H1 (cell line): ENCODE results near the gene AKAP8. TPM values are rescaled to one million over a fixed set of nuclear protein-coding genes. Genes with fewer than 3 reads are reported as not detected.
A peak's percentile ranks its signal among the peaks of the same experiment; 100 is the strongest.

Experiments
- CTCF ChIA-PET: fragments of 300-600 bp; sonication (Branson Sonifier 250); formaldehyde crosslinking; loops from one replicate; lab custom pipeline; 2021; ENCODE audit not compliant: partially characterized antibody; lab: Charles Lee
- POLR2A ChIA-PET: fragments of 300-600 bp; sonication (Branson Sonifier 250); formaldehyde crosslinking; loops from one replicate; lab custom pipeline; 2021; ENCODE audit warnings: inconsistent platforms; ENCODE audit not compliant: partially characterized antibody; lab: Charles Lee
- DNase-seq, 2 experiments: peaks; one replicate each; pipeline versions ENCODE4 v3.0.0 to v3.0.0-alpha.2; 2010 to 2022; ENCODE audit warnings: low spot score in 2 of 2, low read depth in 1 of 2, mixed read lengths in 1 of 2
- FAIRE-seq: peaks from 2 replicates; lab custom pipeline; 2011; peaks lifted over from hg19 to GRCh38; lab: Jason Lieb, UNC
- H2AFZ ChIP-seq: 2 replicates; pipeline ENCODE4 v1.8.1; 2012; ENCODE audit warnings: low read length, inconsistent platforms
- H2AK5ac ChIP-seq: 2 replicates; pipeline ENCODE4 v1.6.1; 2013; ENCODE audit warnings: low read depth, low read length
- H2BK120ac ChIP-seq: replicated peaks from 2 replicates; pipeline ENCODE3; 2013; ENCODE audit warnings: low read depth, low read length, inconsistent platforms
- H2BK12ac ChIP-seq: 2 replicates; pipeline ENCODE4 v1.6.1; 2013; ENCODE audit warnings: low read depth, low read length
- H2BK15ac ChIP-seq: 2 replicates; pipeline ENCODE4 v1.6.1; 2013; ENCODE audit warnings: low read length
- H2BK20ac ChIP-seq: 2 replicates; pipeline ENCODE4 v1.6.1; 2013; ENCODE audit warnings: low read length
- H2BK5ac ChIP-seq: 2 replicates; pipeline ENCODE4 v1.6.1; 2013; ENCODE audit warnings: low read depth, low read length
- H3K14ac ChIP-seq: 2 replicates; pipeline ENCODE4 v1.6.1; 2013; ENCODE audit warnings: inconsistent platforms; ENCODE audit not compliant: insufficient read length
- H3K18ac ChIP-seq: 2 replicates; pipeline ENCODE4 v1.6.1; 2013; ENCODE audit warnings: low read length; ENCODE audit errors: extremely low read depth
- H3K23ac ChIP-seq: 2 replicates; pipeline ENCODE4 v1.6.1; 2013; ENCODE audit warnings: inconsistent platforms; ENCODE audit not compliant: insufficient read length
- H3K23me2 ChIP-seq: 2 replicates; pipeline ENCODE4 v1.6.1; 2013; ENCODE audit warnings: low read depth, low read length
- H3K27ac ChIP-seq: 2 replicates; pipeline ENCODE4 v1.6.1; 2011; ENCODE audit warnings: low read depth, low read length, inconsistent platforms
- H3K27me3 ChIP-seq, 4 experiments: replicated peaks in 1 of 4; 1 replicate in 1 of 4; 2 replicates in 3 of 4; pipeline versions ENCODE4 v1.6.1 to v1.8.1; 2011 to 2013; ENCODE audit warnings: low read length in 3 of 4, mild to moderate bottlenecking in 3 of 4, inconsistent platforms in 2 of 4, mixed read lengths in 2 of 4, moderate library complexity in 1 of 4; ENCODE audit not compliant: control insufficient read depth in 3 of 4, insufficient read depth in 3 of 4; ENCODE audit errors: extremely low read depth in 1 of 4
- H3K36me3 ChIP-seq, 4 experiments: 2 replicates each; pipeline versions ENCODE4 v1.6.1 to v1.8.1; 2011 to 2013; ENCODE audit warnings: mild to moderate bottlenecking in 4 of 4, low read length in 3 of 4, moderate library complexity in 2 of 4, control low read depth in 1 of 4, inconsistent platforms in 1 of 4; ENCODE audit not compliant: insufficient read depth in 4 of 4, control insufficient read depth in 2 of 4
- H3K4ac ChIP-seq: replicated peaks from 2 replicates; pipeline ENCODE3; 2013; ENCODE audit warnings: low read length, low read depth, mixed read lengths, inconsistent platforms; ENCODE audit not compliant: insufficient read length
- H3K4me1 ChIP-seq, 4 experiments: replicated peaks in 1 of 4; 1 replicate in 1 of 4; 2 replicates in 3 of 4; pipeline versions ENCODE4 v1.6.1 to v1.8.1; 2011 to 2013; ENCODE audit warnings: low read length in 3 of 4, inconsistent platforms in 2 of 4, mixed read lengths in 1 of 4; ENCODE audit not compliant: insufficient read depth in 4 of 4, control insufficient read depth in 3 of 4
- H3K4me2 ChIP-seq, 2 experiments: 2 replicates each; pipeline versions ENCODE4 v1.6.1 to v1.8.1; 2011 to 2013; ENCODE audit warnings: low read depth in 2 of 2, low read length in 2 of 2, control low read depth in 1 of 2, inconsistent platforms in 1 of 2, mild to moderate bottlenecking in 1 of 2; ENCODE audit not compliant: insufficient read depth in 1 of 2
- H3K4me3 ChIP-seq, 4 experiments: fragments of 200-600, 300-600 bp in 1 of 4; sonication (generic), shearing (Covaris generic), sonication (Bioruptor Twin) in 1 of 4; 2 replicates each; pipeline versions ENCODE4 v1.5.1 to v1.8.1; 2011 to 2016; ENCODE audit warnings: low read length in 4 of 4, low read depth in 3 of 4, control low read depth in 2 of 4, inconsistent platforms in 2 of 4, mild to moderate bottlenecking in 2 of 4, mixed read lengths in 1 of 4, moderate library complexity in 1 of 4; ENCODE audit not compliant: insufficient read depth in 2 of 4; ENCODE audit errors: extremely low read depth in 1 of 4
- H3K56ac ChIP-seq: replicated peaks from 2 replicates; pipeline ENCODE3; 2013; ENCODE audit warnings: low read depth, mild to moderate bottlenecking, mixed read lengths, low read length, inconsistent platforms; ENCODE audit not compliant: insufficient read length
- H3K79me1 ChIP-seq: 2 replicates; pipeline ENCODE4 v1.6.1; 2013; ENCODE audit warnings: low read depth, low read length, control low read depth
- H3K79me2 ChIP-seq, 2 experiments: 2 replicates each; pipeline versions ENCODE4 v1.6.1 to v1.8.1; 2012 to 2013; ENCODE audit warnings: low read length in 2 of 2, mild to moderate bottlenecking in 2 of 2, inconsistent platforms in 1 of 2; ENCODE audit not compliant: insufficient read depth in 2 of 2, control insufficient read depth in 1 of 2
- H3K9ac ChIP-seq, 4 experiments: replicated peaks in 1 of 4; 1 replicate in 1 of 4; 2 replicates in 3 of 4; pipeline versions ENCODE4 v1.6.1 to v1.8.1; 2011 to 2013; ENCODE audit warnings: low read depth in 3 of 4, low read length in 3 of 4, control low read depth in 2 of 4, mild to moderate bottlenecking in 2 of 4, moderate library complexity in 2 of 4, inconsistent platforms in 1 of 4; ENCODE audit errors: extremely low read depth in 1 of 4
- H3K9me3 ChIP-seq, 2 experiments: 2 replicates each; pipeline versions ENCODE4 v1.6.1 to v1.8.1; 2012 to 2013; ENCODE audit warnings: mild to moderate bottlenecking in 2 of 2, moderate library complexity in 2 of 2, control low read depth in 1 of 2, inconsistent platforms in 1 of 2, low read depth in 1 of 2, low read length in 1 of 2, mixed read lengths in 1 of 2; ENCODE audit not compliant: insufficient read depth in 2 of 2
- H4K20me1 ChIP-seq, 2 experiments: replicated peaks in 1 of 2; 2 replicates each; pipeline versions ENCODE3 to v1.8.1; 2011 to 2013; ENCODE audit warnings: inconsistent platforms in 2 of 2, low read length in 2 of 2, mild to moderate bottlenecking in 1 of 2; ENCODE audit not compliant: insufficient read depth in 2 of 2, control insufficient read depth in 1 of 2
- H4K5ac ChIP-seq: 2 replicates; pipeline ENCODE4 v1.6.1; 2013; ENCODE audit warnings: low read length, low read depth, mixed read lengths, inconsistent platforms; ENCODE audit not compliant: insufficient read length
- H4K8ac ChIP-seq: 2 replicates; pipeline ENCODE4 v1.8.0; 2013; ENCODE audit warnings: mild to moderate bottlenecking, moderate library complexity, low read length, inconsistent platforms; ENCODE audit not compliant: insufficient read depth; ENCODE audit errors: extremely low read depth
- H4K91ac ChIP-seq: replicated peaks from 2 replicates; pipeline ENCODE3; 2013; ENCODE audit warnings: low read length, mixed read lengths, inconsistent platforms; ENCODE audit not compliant: insufficient read length
- CBX5 ChIP-seq: fragments of 300-800, 300-1000 bp; sonication (generic); IDR thresholded peaks from 2 replicates; pipeline ENCODE4 v1.7.1; 2016; ENCODE audit warnings: antibody characterized with exemption, low read length, low read depth
- HDAC6 ChIP-seq: IDR thresholded peaks from one replicate; pipeline ENCODE4 v1.7.1; 2012; ENCODE audit warnings: low read depth, mild to moderate bottlenecking, inconsistent platforms, low read length, moderate library complexity
- JUN ChIP-seq: IDR thresholded peaks from 2 replicates; pipeline ENCODE4 v1.6.1; 2011; ENCODE audit warnings: low read depth, mild to moderate bottlenecking, improper control_type of control experiment, low read length
- SP1 ChIP-seq: IDR thresholded peaks from 2 replicates; pipeline ENCODE4 v1.6.1; 2011; ENCODE audit warnings: low read depth, low read length
- TAF1 ChIP-seq: IDR thresholded peaks from 2 replicates; pipeline ENCODE4 v1.6.1; 2011; ENCODE audit warnings: mild to moderate bottlenecking, low read depth, low read length
- TAF7 ChIP-seq: optimal IDR thresholded peaks from 2 replicates; pipeline ENCODE3; 2011; ENCODE audit warnings: low read depth, mild to moderate bottlenecking, inconsistent platforms, low read length, moderate library complexity, borderline replicate concordance
- YY1 ChIP-seq: IDR thresholded peaks from 2 replicates; pipeline ENCODE4 v1.6.1; 2011; ENCODE audit warnings: low read depth, mild to moderate bottlenecking, low read length
- WGBS, 2 experiments: shearing (Covaris generic) in 1 of 2; methylation state at CpG; one replicate each; pipeline versions ENCODE4 v1.1.6 to v1.1.7; 2013 to 2015; ENCODE audit warnings: low lambda C conversion rate in 2 of 2, mixed read lengths in 2 of 2, inconsistent platforms in 1 of 2, low coverage in 1 of 2, missing lambda C conversion rate in 1 of 2; ENCODE audit not compliant: insufficient replicate concordance in 2 of 2, insufficient coverage in 1 of 2, insufficient read length in 1 of 2; ENCODE audit errors: extremely low coverage in 1 of 2, missing lambda C conversion rate in 1 of 2; 5-methylcytosine and 5-hydroxymethylcytosine counted together
- long read RNA-seq, 2 experiments: library from RNA in 1 of 2; library from capped mRNA in 1 of 2; stranded (forward); transcript quantifications; one replicate each; pipeline ENCODE4 v2.0.0, GENCODE V29; 2021; ENCODE audit warnings: inconsistent platforms in 1 of 2
- polyA minus RNA-seq, 3 experiments: library from RNA; depleted of rRNA, polyadenylated mRNA; stranded (reverse); fragments of >200 nt; gene quantifications; 1 replicate in 2 of 3; 2 replicates in 1 of 3; pipeline ENCODE4 v1.2.3, GENCODE V29; 2011
- polyA plus RNA-seq, 7 experiments: library from polyadenylated mRNA; depleted of rRNA in 3 of 7; stranded (reverse) in 5 of 7; unstranded in 2 of 7; fragments of >200 nt in 5 of 7; fragments of 200-250 nt in 2 of 7; gene quantifications; 1 replicate in 5 of 7; 2 replicates in 1 of 7; 4 replicates in 1 of 7; pipeline versions ENCODE4 v1.2.1 to v1.2.3, GENCODE V29; 2011 to 2013; ENCODE audit warnings: missing spikeins in 2 of 7, mixed read lengths in 2 of 7
- total RNA-seq: library from RNA; stranded (reverse); fragmentation: NEBNext Ultra II Directional; extraction: Animal tissue kit (Norgen Biotek cat#: 25700); gene quantifications from 2 replicates; pipeline ENCODE4 v1.2.1, GENCODE V29; 2021

The AKAP8 gene
- total RNA-seq (41.0 and 41.3 TPM in 2 replicates), polyA plus RNA-seq (2011; rRNA removed) (17.0 and 20.8 TPM in 2 replicates), polyA minus RNA-seq (2011; rRNA and poly(A)+ RNA removed) (10.3 and 11.2 TPM in 2 replicates)
- 21.3 TPM for polyA plus RNA-seq (2011; cell fraction: cytosol; rRNA removed)
- polyA plus RNA-seq (2011; cell fraction: nucleus; rRNA removed): 40.5 TPM
- polyA plus RNA-seq (2012, experiment 1 of 2): 21.9 to 26.0 TPM (median 24.2 TPM) in 4 replicates
- 9.4 TPM for polyA plus RNA-seq (2012, experiment 2 of 2)
- 18.7 TPM for polyA plus RNA-seq (2013, experiment 1 of 2)
- 18.2 TPM for polyA plus RNA-seq (2013, experiment 2 of 2)
- polyA minus RNA-seq (2011; cell fraction: cytosol; rRNA and poly(A)+ RNA removed): 16.2 TPM
- 15.7 TPM for polyA minus RNA-seq (2011; cell fraction: nucleus; rRNA and poly(A)+ RNA removed)
- long read RNA-seq, experiment 1, partial matches to known transcripts: 17 of 17 reads
- long read RNA-seq, experiment 1, other reads (novel, unspliced or antisense): 0 of 17 reads
- long read RNA-seq, experiment 2, transcript AKAP8-201 (14 exons, 3,670 nt): major isoform, 6 of 22 reads
- long read RNA-seq, experiment 2, partial matches to known transcripts: 6 of 22 reads
- long read RNA-seq, experiment 2, other reads (novel, unspliced or antisense): 10 of 22 reads

GRCh38 chr19:15379083-15379998, at the start of gene AKAP8:
Gene AKAP8 (minus strand): TSS chr19:15379787. CDS start chr19:15379731, 56 bp downstream.
- Histone ChIP-seq H3K27me3 (no peaks in the 10 kb centered on the region), H3K9ac (peak within 1 kb of the TSS; percentile 96 to 100 (median 98)), H3K18ac (peak within 1 kb of the TSS; percentile 98), H4K5ac (peak within 1 kb of the TSS; percentile 91), H3K23ac (no peak within 1 kb of the TSS), H3K4me3 (peak within 1 kb of the TSS; percentile 84 to 99 (median 94)), H3K23me2 (peaks cover 10% of the 10 kb centered on the region), H2BK20ac (no peak within 1 kb of the TSS), H3K36me3 (peaks cover 0 to 2% (median 0%) of the 10 kb centered on the region in 4 experiments; a peak in 3 of 8 replicates), H2BK12ac (peak within 1 kb of the TSS; percentile 75; the same call in 1 of the 2 replicates), H4K91ac (peak within 1 kb of the TSS; percentile 97), H2AFZ (peak within 1 kb of the TSS; percentile 11; the same call in 1 of the 2 replicates), H3K4me2 (peak within 1 kb of the TSS; percentile 91 to 92), H3K27ac (peak within 1 kb of the TSS; percentile 97), H4K20me1 (peaks cover 8 to 28% of the 10 kb centered on the region in 2 experiments), H2BK120ac (no peak within 1 kb of the TSS), H2BK5ac (peak within 1 kb of the TSS; percentile 92), H3K56ac (peak within 1 kb of the TSS; percentile 78), H3K79me1 (peaks cover 9% of the 10 kb centered on the region; the same call in 1 of the 2 replicates), H3K9me3 (no peaks in the 10 kb centered on the region), H3K14ac (no peak within 1 kb of the TSS), H3K4me1 (peaks cover 0 to 9% (median 6%) of the 10 kb centered on the region in 4 experiments; a peak in 6 of 7 replicates), H2BK15ac (peak within 1 kb of the TSS; percentile 10; the same call in 1 of the 2 replicates), H3K4ac (peak within 1 kb of the TSS; percentile 65), H3K79me2 (peaks cover 28 to 45% of the 10 kb centered on the region in 2 experiments), H2AK5ac (no peak within 1 kb of the TSS; the same call in 1 of the 2 replicates), H4K8ac (peak within 1 kb of the TSS; percentile 99)
- CTCF ChIA-PET: interaction anchor here (1.1 to 1.9 kb wide), 7 partner anchors 8 to 127 kb away, joined by 3 to 5 read pairs (median 3); partner anchors contain the start of gene AKAP8L
- POLR2A ChIA-PET: interaction anchor here (0.6 to 5.6 kb wide), 56 partner anchors 8 to 731 kb away, joined by 3 to 60 read pairs (median 4); partner anchors contain the start of genes AKAP8L, BRD4, NOTCH3 and WIZ
- FAIRE-seq: no peak
- peak; percentile 95 to 97 for DNase-seq
- WGBS, 2 experiments: 3% methylated on average over 47 of the region's 111 CpGs; no CpG with 5 or more reads in 1 of the 2 experiments
- TF ChIP-seq CBX5: no peak
- TF ChIP-seq YY1: peak; percentile 95
- TF ChIP-seq JUN: no peak
- peak; percentile 77 for TF ChIP-seq TAF7
- TF ChIP-seq SP1: peak; percentile 87
- TF ChIP-seq HDAC6: no peak
- TF ChIP-seq TAF1: peak; percentile 92
